GM19468 (cell line): Measurements from ENCODE around the gene ARID5A.
A peak's percentile ranks its signal among the peaks of the same experiment; 100 is the strongest.
"Not testable (repeated sequence)": the region's sequence is repeated elsewhere in the genome, so short reads cannot be mapped to it uniquely, and the experiment has no call there.

ENCODE experiments used
- ATAC-seq: cut with Tn5 transposase; IDR thresholded peaks from one replicate; pipeline ENCODE4 v1.9.1; 2021; ENCODE audit warnings: mild to moderate bottlenecking, moderate library complexity, moderate number of reproducible peaks; ENCODE audit not compliant: unreplicated experiment; ENCODE audit errors: extremely low read depth

The ARID5A gene

GRCh38 chr2:96536445-96537065 lies at the start of gene ARID5A:
TSS of gene ARID5A (plus strand) at chr2:96536752. CDS start at chr2:96536827, 75 bp downstream.
- ATAC-seq, result peak; percentile 43

- ATAC-seq, result no peak
Measured at GRCh38 chr2:96489261-96489660, 47.3 kb upstream of the ARID5A start.

- ATAC-seq, result no peak
Measured at GRCh38 chr2:96489663-96490062, 46.9 kb upstream of the ARID5A start.

GRCh38 chr2:96491860-96492497 lies 44.6 kb upstream of the ARID5A start:
- no peak for ATAC-seq

GRCh38 chr2:96493072-96493471 lies 43.5 kb upstream of the ARID5A start:
- ATAC-seq, result no peak

- no peak for ATAC-seq
Measured at GRCh38 chr2:96494188-96494587, 42.4 kb upstream of the ARID5A start.

GRCh38 chr2:96495982-96496629 lies 40.4 kb upstream of the ARID5A start:
- ATAC-seq, result no peak

GRCh38 chr2:96498021-96498431 lies 38.5 kb upstream of the ARID5A start:
- ATAC-seq, result no peak

GRCh38 chr2:96498611-96499010 lies 37.9 kb upstream of the ARID5A start:
- not testable (repeated sequence) for ATAC-seq

- ATAC-seq, result no peak
Measured at GRCh38 chr2:96499061-96499960, 37.2 kb upstream of the ARID5A start.

GRCh38 chr2:96500385-96501066 lies 36.0 kb upstream of the ARID5A start:
- no peak for ATAC-seq

GRCh38 chr2:96501471-96501874 lies 35.1 kb upstream of the ARID5A start:
- ATAC-seq, result no peak

- no peak for ATAC-seq
Measured at GRCh38 chr2:96501886-96502810, 34.4 kb upstream of the ARID5A start.

- ATAC-seq, result no peak
Measured at GRCh38 chr2:96502891-96503636, 33.5 kb upstream of the ARID5A start.

- no peak for ATAC-seq
Measured at GRCh38 chr2:96503637-96504243, 32.8 kb upstream of the ARID5A start.

- no peak for ATAC-seq
Measured at GRCh38 chr2:96505231-96505889, 31.2 kb upstream of the ARID5A start, which contains the start of gene NEURL3. TSS of gene NEURL3 (minus strand) at chr2:96505357. CDS start at chr2:96505286, 71 bp downstream.
